Measurements from ENCODE around the gene TCL1B.

The TCL1B gene

DNA sequence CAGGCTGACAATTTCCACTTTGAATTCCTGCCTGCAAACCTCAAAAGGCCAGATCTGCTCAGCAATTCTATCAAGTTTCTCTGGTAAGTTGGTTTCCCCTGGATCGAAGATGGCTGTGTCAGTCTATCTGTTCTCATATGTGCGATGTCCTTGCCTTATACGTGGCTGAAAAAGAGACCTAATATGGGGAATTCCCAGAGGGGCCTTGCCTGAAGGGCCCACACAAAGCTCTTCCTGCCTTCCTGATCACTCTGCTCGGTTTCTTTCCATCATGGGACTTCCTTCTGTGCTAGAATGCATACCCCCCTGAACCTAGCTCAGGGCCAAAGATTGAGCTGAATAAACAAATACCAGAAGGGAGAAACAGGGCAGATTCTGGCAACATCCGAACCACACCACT, 13.2 kb downstream of the TCL1B start:
- H3K27ac ChIP-seq (ENCODE audit: low read depth, low read length): peak overlapping the region; percentile 91
- no peaks in the 10 kb centered on the region for H4K20me1 ChIP-seq (ENCODE audit: low read depth, low read length)
- H3K9me3 ChIP-seq (ENCODE audit: insufficient read depth, low read length): no peaks in the 10 kb centered on the region
- H3K9me2 ChIP-seq (replicated peaks; ENCODE audit: insufficient read depth, low read length): no peaks in the 10 kb centered on the region
- no peak overlapping the region for H3K4me3 ChIP-seq (ENCODE audit: insufficient read depth, low read length, poor library complexity, severe bottlenecking)
- peaks cover 67% of the 10 kb centered on the region for H3F3A ChIP-seq (ENCODE audit: insufficient read depth)
- peak overlapping the region; percentile 64 for H3K4me2 ChIP-seq (ENCODE audit: low read depth, low read length, poor library complexity, severe bottlenecking)
- H3K36me3 ChIP-seq (ENCODE audit: low read length): no peaks in the 10 kb centered on the region
- TF ChIP-seq EZH2phosphoT487 (conservative IDR thresholded peaks at IDR 0.05; ENCODE audit: low read length): no peak
- TF ChIP-seq, protein P1, sequence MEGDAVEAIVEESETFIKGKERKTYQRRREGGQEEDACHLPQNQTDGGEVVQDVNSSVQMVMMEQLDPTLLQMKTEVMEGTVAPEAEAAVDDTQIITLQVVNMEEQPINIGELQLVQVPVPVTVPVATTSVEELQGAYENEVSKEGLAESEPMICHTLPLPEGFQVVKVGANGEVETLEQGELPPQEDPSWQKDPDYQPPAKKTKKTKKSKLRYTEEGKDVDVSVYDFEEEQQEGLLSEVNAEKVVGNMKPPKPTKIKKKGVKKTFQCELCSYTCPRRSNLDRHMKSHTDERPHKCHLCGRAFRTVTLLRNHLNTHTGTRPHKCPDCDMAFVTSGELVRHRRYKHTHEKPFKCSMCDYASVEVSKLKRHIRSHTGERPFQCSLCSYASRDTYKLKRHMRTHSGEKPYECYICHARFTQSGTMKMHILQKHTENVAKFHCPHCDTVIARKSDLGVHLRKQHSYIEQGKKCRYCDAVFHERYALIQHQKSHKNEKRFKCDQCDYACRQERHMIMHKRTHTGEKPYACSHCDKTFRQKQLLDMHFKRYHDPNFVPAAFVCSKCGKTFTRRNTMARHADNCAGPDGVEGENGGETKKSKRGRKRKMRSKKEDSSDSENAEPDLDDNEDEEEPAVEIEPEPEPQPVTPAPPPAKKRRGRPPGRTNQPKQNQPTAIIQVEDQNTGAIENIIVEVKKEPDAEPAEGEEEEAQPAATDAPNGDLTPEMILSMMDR (IDR thresholded peaks at IDR 0.05; ENCODE audit: insufficient read depth, low read length, poor library complexity, severe bottlenecking): no peak
- no peaks in the 10 kb centered on the region for H3K27me3 ChIP-seq (ENCODE audit: low read length)
- H3K79me2 ChIP-seq (ENCODE audit: insufficient read depth, low read length): no peaks in the 10 kb centered on the region
- peak overlapping the region; percentile 42 for H3K9ac ChIP-seq (ENCODE audit: low read length)
- H2AFZ ChIP-seq (ENCODE audit: low read depth, low read length, severe bottlenecking): peak overlapping the region; percentile 42

GRCh38 chr14:95700221-95700976, 14.2 kb downstream of the TCL1B start:
- Histone ChIP-seq H3K4me2 (ENCODE audit: low read depth, low read length, poor library complexity, severe bottlenecking) (no peak overlapping the region), H4K20me1 (ENCODE audit: low read depth, low read length) (no peaks in the 10 kb centered on the region), H3F3A (ENCODE audit: insufficient read depth) (peaks cover 74% of the 10 kb centered on the region), H3K9me3 (ENCODE audit: insufficient read depth, low read length) (no peaks in the 10 kb centered on the region), H3K27ac (ENCODE audit: low read depth, low read length) (peak overlapping the region; percentile 91), H3K79me2 (ENCODE audit: insufficient read depth, low read length) (no peaks in the 10 kb centered on the region), H3K27me3 (ENCODE audit: low read length) (no peaks in the 10 kb centered on the region), H3K36me3 (ENCODE audit: low read length) (no peaks in the 10 kb centered on the region), H3K4me3 (ENCODE audit: insufficient read depth, low read length, poor library complexity, severe bottlenecking) (no peak overlapping the region), H2AFZ (ENCODE audit: low read depth, low read length, severe bottlenecking) (no peak overlapping the region), H3K9ac (ENCODE audit: low read length) (no peak overlapping the region), H3K9me2 (replicated peaks; ENCODE audit: insufficient read depth, low read length) (no peaks in the 10 kb centered on the region)
- TF ChIP-seq, protein P1 (IDR thresholded peaks at IDR 0.05; ENCODE audit: insufficient read depth, low read length, poor library complexity, severe bottlenecking): no peak
- TF ChIP-seq EZH2phosphoT487 (conservative IDR thresholded peaks at IDR 0.05; ENCODE audit: low read length): no peak

DNA sequence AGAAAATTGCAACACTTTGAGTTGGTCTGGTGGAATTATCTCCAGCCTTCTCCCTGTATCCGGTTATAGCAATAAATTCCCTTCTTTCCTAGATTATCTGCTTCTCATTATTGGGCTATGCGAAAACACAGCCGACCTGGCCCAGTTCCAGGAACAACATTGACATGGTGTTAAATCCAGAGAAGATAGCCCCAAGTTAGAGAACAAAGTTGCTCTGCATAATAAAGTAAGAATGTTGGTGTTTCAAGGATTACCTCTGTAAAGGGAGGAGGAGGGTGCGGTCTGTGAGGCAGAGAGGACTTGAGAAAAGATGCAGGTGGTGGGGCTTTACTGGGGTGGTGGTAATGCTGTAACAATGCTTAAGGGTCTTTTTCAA, 15.6 kb downstream of the TCL1B start:
- no peak overlapping the region for H3K27ac ChIP-seq (ENCODE audit: low read depth, low read length)
- H3F3A ChIP-seq (ENCODE audit: insufficient read depth): peaks cover 66% of the 10 kb centered on the region
- H3K79me2 ChIP-seq (ENCODE audit: insufficient read depth, low read length): no peaks in the 10 kb centered on the region
- TF ChIP-seq, protein P1 (IDR thresholded peaks at IDR 0.05; ENCODE audit: insufficient read depth, low read length, poor library complexity, severe bottlenecking): no peak
- no peak for TF ChIP-seq EZH2phosphoT487 (conservative IDR thresholded peaks at IDR 0.05; ENCODE audit: low read length)
- no peak overlapping the region for H2AFZ ChIP-seq (ENCODE audit: low read depth, low read length, severe bottlenecking)
- no peaks in the 10 kb centered on the region for H3K9me3 ChIP-seq (ENCODE audit: insufficient read depth, low read length)
- no peaks in the 10 kb centered on the region for H3K36me3 ChIP-seq (ENCODE audit: low read length)
- no peaks in the 10 kb centered on the region for H4K20me1 ChIP-seq (ENCODE audit: low read depth, low read length)
- H3K27me3 ChIP-seq (ENCODE audit: low read length): no peaks in the 10 kb centered on the region
- H3K4me2 ChIP-seq (ENCODE audit: low read depth, low read length, poor library complexity, severe bottlenecking): no peak overlapping the region
- H3K4me3 ChIP-seq (ENCODE audit: insufficient read depth, low read length, poor library complexity, severe bottlenecking): no peak overlapping the region
- no peaks in the 10 kb centered on the region for H3K9me2 ChIP-seq (replicated peaks; ENCODE audit: insufficient read depth, low read length)
- H3K9ac ChIP-seq (ENCODE audit: low read length): no peak overlapping the region
